ENCODE data around the gene MMRN2.
A peak's percentile ranks its signal among the peaks of the same experiment; 100 is the strongest.

MMRN2 gene

GRCh38 chr10:86961481-86962091 lies 4.2 kb upstream of the MMRN2 start:
- TF ChIP-seq CTCF (conservative IDR thresholded peaks at IDR 0.05) (no peak), ZFX (IDR thresholded peaks at IDR 0.05) (no peak)
- no peak overlapping the region for H3K27ac ChIP-seq

- no peak overlapping the region for H3K27ac ChIP-seq
Measured at GRCh38 chr10:86960863-86961434, 3.5 kb upstream of the MMRN2 start.

DNA sequence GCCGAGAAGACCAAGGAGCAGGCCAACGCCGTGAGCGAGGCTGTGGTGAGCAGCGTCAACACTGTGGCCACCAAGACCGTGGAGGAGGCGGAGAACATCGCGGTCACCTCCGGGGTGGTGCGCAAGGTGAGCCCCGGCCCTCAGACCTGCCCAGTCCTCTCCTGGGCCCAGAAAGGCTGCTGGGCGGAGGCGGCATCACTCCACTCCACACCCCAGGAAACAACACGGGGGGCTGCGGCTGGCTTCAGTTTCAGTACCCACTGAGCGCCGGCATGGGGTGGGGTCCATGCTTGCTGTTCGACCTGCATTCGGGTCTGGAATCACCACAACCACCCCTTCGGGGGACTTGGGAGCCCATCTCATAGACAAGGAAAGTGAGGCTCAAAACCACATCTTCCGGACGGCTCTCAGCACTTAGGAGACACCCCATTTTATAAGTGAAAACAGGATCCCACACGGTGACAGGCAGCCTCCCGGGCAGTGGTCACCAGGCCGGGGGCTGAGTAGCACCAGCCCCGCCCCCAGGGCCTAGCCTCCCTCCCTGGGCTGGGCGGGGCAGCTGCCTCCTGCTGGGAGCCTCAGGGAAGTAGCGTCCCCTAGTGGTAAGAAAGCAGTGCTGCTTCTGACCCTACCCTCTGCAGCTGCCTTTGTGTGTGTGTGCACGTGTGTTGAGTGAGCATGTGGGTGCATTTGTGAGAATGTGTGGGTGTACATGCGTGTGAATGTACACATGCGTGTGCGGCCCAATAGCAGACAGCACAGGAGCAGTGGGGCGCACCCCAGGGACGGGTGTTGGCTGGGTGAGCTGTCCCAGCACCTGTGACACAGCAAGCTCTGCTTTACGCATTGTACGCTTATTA lies 2.8 kb upstream of the MMRN2 start:
- H3K27ac ChIP-seq, result no peak overlapping the region; the same call in 1 of the 2 replicates
- peak; percentile 73 for TF ChIP-seq CTCF (conservative IDR thresholded peaks at IDR 0.05)
- no peak for TF ChIP-seq ZFX (IDR thresholded peaks at IDR 0.05)

More at GRCh38 chr10:86960863-86961434, 3.5 kb upstream of the MMRN2 start:
- TF ChIP-seq CTCF (conservative IDR thresholded peaks at IDR 0.05) (no peak), ZFX (IDR thresholded peaks at IDR 0.05) (no peak)

DNA sequence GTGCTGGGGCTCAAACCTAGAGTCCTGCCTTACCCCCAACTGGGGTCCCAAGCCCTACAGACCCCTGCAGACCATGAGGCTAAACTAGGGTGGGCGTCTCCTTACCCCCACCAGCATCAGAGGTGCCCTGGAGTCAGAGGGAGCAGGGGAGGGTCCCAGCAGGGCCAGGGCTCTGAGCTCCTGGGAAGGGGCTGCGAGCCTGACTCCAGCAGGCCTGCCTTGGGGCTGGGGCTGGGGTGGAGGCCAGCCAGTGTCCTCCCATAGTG lies 2.3 kb upstream of the MMRN2 start:
- peak overlapping the region; percentile 34 for H3K27ac ChIP-seq
- no peak for TF ChIP-seq CTCF (conservative IDR thresholded peaks at IDR 0.05)
- TF ChIP-seq ZFX (IDR thresholded peaks at IDR 0.05), result no peak

DNA sequence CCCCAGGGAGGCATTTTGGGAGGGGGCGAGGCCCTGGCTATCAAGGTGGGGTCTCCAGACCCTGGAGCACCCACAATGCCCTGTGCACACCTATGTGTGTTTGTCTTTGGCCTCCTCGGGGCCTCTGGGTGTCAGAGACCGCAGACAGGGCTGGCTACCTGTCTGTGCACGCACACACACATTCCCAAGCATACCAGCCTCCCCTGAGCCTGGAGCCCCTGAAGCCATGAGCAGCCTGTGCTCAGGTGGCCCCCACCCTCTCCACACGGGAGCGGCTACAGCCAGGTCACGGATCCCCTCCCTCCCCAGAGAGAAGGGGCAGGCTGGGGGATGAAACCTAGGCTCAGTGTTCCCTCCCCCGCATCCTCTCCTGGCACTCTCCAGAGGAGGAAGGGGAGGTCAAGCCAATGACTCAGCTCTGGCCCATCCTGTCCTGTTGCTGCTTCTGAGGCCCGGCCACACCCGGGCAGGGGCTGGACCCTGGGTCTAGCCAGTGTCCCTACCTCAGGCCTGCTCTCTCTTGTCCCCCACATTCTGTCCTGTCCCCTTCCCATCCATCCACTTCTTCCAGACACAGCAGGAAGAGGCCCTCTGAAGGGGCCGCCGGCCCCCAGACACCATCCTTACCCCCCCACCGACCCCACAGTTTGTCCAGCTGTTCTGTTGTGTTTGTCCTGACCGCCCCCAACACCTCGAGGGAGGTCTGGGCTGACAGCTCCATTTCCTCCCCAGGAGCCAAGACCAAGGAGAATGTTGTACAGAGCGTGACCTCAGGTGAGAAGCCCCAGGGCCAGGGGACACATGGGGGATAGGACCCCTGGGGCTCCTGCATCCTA lies 1.7 kb upstream of the MMRN2 start:
- no peak for TF ChIP-seq CTCF (conservative IDR thresholded peaks at IDR 0.05)
- TF ChIP-seq ZFX (IDR thresholded peaks at IDR 0.05), result no peak
- H3K27ac ChIP-seq, result peak overlapping the region; percentile 34

DNA sequence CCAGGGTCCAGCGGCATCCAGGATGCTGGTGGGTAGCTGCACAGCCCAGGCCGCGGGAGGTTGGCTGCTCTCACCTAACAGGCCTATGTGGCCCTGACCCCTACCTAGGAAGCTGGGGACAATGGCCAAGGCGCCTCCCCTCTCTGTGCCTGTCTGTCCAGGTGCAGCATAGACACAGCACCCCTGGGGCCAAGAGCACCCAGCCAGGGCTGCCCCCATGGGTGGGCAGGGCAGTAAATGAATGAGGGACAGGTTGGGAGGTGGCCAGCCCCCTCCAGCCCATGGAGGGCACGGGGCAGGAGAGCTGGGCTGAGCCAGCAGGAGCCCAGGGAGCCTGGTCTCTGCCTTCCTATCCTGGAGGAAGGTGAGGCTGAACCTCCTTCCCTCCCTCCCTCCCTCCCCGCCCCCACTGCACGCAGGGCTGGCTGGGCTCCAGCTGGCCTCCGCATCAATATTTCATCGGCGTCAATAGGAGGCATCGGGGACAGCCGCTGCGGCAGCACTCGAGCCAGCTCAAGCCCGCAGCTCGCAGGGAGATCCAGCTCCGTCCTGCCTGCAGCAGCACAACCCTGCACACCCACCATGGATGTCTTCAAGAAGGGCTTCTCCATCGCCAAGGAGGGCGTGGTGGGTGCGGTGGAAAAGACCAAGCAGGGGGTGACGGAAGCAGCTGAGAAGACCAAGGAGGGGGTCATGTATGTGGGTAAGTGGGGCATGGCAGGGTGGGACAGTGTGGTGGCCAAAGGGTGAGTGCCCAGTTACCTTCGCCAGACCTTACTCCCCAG lies 893 bp upstream of the MMRN2 start, which contains the start of gene SNCG:
Gene SNCG, plus strand, starts transcription at position 484 of the 785 bp plus-strand sequence. Its CDS starts 99 bp downstream, at position 583.
- no peak for TF ChIP-seq CTCF (conservative IDR thresholded peaks at IDR 0.05)
- no peak for TF ChIP-seq ZFX (IDR thresholded peaks at IDR 0.05)
- peak within 1 kb of the TSS; percentile 34 for H3K27ac ChIP-seq
